ENCODE data around the gene MBNL1.
A peak's percentile ranks its signal among the peaks of the same experiment; 100 is the strongest.
"Not testable (repeated sequence)": the region's sequence is repeated elsewhere in the genome, so short reads cannot be mapped to it uniquely, and the experiment has no call there.

The MBNL1 gene

DNA sequence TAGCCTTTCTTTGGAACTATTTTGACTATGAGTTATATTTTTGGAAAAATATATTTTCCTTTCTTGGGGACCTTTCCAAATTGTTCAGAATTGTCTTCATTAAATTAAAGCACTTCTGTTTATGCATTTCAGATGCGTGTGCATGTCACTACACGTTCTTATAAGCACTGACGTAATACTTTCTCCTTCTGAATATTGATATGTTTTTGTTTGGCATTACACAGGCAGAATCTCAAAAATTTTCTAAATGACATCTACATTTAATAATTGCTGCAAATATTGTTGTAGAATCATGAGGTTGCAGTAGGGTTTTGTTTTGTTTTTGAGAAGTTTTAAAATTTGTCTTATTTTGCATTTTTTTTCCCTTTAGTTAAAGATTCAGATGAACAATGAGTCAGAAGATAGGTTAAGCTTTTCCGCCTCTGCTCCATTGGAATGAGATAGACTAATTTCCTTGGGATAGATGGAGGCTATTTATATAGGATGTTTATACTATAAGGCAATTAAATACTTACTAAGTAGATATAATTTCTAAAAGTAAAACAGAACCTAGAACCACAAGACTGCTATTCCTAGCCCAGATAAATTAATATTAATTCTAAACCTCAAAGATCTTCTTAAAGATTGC lies 110.8 kb downstream of the MBNL1 start:
- no peak for DNase-seq

DNA sequence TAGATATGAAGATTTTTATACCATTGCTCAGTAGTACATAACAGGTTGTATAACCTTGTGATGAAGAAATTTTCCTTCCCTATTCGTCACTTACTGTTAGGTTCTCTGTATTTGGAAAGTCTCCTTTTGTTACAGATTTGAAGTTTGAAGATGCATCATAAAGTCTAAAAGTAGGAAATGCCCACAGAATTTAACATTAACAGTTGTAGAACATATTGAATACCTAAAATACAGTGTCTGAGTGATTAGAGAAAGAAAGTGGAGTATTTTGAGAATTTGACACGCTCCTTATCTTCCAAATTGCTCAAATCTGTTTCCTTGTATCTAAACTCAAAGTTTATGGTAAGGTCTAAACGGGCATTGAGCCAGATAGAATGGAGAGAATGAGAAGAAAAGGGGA lies 111.3 kb downstream of the MBNL1 start:
- no peak for DNase-seq

- no peak for DNase-seq
Observed at GRCh38 chr3:152381881-152382295, 113.2 kb downstream of the MBNL1 start.

GRCh38 chr3:152382312-152383135 lies 113.8 kb downstream of the MBNL1 start:
- no peak for DNase-seq

GRCh38 chr3:152383136-152383606 lies 114.4 kb downstream of the MBNL1 start:
- no peak for DNase-seq

DNA sequence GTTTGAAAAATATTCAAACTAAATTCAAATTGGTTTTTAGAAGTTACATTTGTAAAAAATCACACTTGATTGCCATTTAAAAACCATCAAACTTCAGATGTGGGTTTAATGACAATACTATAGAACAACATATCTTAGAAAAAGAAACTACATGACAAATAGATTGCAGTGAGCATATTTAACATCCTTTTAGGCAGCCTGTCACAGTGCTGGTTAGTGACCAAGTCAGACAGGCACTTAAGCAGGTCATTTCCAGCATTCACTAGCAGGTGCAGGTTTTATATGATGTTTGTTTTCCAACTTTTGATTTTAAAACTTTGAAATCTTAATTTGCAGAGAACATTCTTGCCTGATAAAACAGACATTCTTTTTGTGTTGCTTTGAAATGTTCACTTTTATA lies 115.7 kb downstream of the MBNL1 start:
- DNase-seq: peak in 1 of 5 experiments; percentile 25

GRCh38 chr3:152385761-152386160 lies 117.0 kb downstream of the MBNL1 start:
- DNase-seq: no peak

- no peak for DNase-seq
Observed at GRCh38 chr3:152386208-152386607, 117.5 kb downstream of the MBNL1 start.

DNA sequence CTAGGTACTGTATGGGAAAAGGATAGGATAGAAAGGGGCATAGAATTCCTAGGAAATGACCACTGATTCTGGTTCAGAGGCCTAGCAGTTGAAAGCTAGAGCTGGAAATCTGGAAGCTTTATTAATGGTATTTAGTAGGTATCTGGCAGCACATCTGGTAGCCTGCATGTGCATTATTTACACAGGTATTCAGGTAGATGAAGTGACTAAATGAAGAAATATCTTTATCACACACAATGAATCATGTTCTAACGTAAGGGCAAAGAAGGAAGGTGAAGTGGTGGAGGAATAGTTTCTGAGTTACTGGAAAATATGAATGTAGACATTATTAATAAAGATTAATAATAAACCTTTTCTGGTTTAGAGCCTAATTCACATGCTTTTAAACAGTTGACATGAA lies 119.9 kb downstream of the MBNL1 start:
- no peak for DNase-seq

- no peak for DNase-seq
Observed at GRCh38 chr3:152389316-152389934, 120.7 kb downstream of the MBNL1 start.

GRCh38 chr3:152390647-152391046 lies 121.9 kb downstream of the MBNL1 start:
- no peak for DNase-seq

GRCh38 chr3:152391671-152392070 lies 122.9 kb downstream of the MBNL1 start:
- DNase-seq: no peak

DNA sequence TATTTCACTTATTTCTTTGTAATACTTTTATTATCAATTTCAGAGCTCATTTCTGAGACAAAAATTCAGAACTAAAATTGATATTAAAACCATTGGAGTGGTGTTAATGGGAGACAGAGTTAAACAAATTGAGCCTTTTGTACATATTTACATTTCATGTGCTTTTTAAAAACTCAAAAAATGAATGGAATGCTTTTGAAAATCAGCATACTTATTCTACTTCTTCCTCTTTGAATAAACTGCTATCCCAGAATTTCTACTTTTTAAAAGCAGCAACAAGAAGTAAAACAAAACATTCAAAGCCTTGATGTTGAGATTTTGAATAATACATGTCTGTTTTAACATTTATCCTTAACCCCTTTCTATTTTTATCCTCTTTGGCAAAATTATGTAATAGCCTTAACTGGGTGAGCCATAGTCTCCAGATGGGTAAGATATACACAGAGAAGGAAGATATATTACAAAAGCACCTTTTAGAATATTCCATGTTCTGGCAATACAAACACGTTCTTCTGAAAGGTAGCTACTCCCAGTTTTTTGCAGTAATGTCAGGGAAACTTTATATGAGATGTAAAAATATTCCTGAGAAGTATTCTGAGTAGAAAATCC lies 123.6 kb downstream of the MBNL1 start:
- no peak for DNase-seq

- DNase-seq: no peak
Observed at GRCh38 chr3:152394246-152394645, 125.5 kb downstream of the MBNL1 start.

GRCh38 chr3:152395764-152396163 lies 127.0 kb downstream of the MBNL1 start:
- DNase-seq: no peak

GRCh38 chr3:152396867-152397266 lies 128.1 kb downstream of the MBNL1 start:
- DNase-seq: no peak

GRCh38 chr3:152397348-152397747 lies 128.6 kb downstream of the MBNL1 start:
- DNase-seq: not testable (repeated sequence)

DNA sequence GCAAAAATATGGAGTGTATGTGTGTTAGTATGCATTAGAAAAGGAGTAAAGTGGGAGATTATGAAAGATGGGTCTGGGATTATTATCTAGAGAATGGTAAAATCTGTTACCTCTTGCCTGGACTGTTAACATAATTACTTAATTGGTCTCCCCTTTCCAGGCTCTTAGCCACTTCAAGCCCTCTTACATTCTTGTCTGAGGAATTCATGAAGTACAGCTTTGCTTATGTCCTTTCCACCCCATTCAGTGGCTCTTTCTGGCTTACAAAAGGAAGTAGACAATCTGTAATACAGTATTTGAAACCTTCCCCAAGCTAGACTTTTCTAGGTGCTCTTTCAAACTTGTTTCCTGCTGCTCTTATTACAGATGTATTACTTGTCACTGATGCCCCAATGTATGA lies 129.8 kb downstream of the MBNL1 start:
- no peak for DNase-seq

- no peak for DNase-seq
Observed at GRCh38 chr3:152399374-152399773, 130.6 kb downstream of the MBNL1 start.

GRCh38 chr3:152400887-152401286 lies 132.2 kb downstream of the MBNL1 start:
- no peak for DNase-seq

GRCh38 chr3:152402695-152403451 lies 134.1 kb downstream of the MBNL1 start:
- DNase-seq: peak in 2 of 5 experiments; percentile 14 to 46

DNA sequence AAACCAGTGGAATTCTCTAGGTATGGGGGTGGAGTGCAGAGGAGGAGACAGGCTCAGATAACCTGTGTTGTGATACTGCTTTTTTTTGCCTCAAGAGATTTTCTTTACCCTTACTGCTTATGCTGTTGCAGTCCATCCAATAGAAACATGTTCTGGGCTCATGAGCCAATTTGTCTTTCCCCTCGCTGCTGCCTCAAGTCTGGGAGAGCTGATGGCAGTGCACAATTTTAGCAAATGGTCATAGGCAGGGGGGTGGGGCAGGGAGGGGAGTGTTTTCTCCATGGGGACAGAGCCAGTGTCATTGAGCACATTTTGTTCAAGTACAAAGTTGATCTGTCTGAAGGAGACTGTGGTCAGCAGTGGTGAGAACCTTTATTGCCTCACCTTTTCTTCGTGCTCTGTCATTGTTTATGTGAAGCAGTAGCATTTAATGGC lies 134.9 kb downstream of the MBNL1 start:
- no peak for DNase-seq

Data from T-helper 2 cell (primary cell).